Mesenteric fat pad (tissue), 1 donor: ENCODE data around the gene TACC2. TPM values are rescaled to one million over a fixed set of nuclear protein-coding genes. Genes with fewer than 3 reads are reported as not detected.

Source experiments
- DNase-seq: peaks from one replicate; pipeline ENCODE4 v3.0.0-alpha.2; 2020; ENCODE audit warnings: low spot score
- total RNA-seq: library from RNA; stranded (reverse); fragmentation: NEBNext Ultra II Directional; extraction: Animal tissue kit (Norgen Biotek cat#: 25700); gene quantifications from one replicate; pipeline ENCODE4 v1.2.1, GENCODE V29; 2021
- donor health status: DM: yes; HTN: yes; CAD: no.

The TACC2 gene
- total RNA-seq, 1 donor from 2014 or later, result 31.0 TPM

GRCh38 chr10:122164815-122165483, 176.0 kb downstream of the TACC2 start:
- DNase-seq, result no peak

- no peak for DNase-seq
Measured at GRCh38 chr10:122165484-122166276, 176.7 kb downstream of the TACC2 start.

GRCh38 chr10:122168101-122168500, 179.1 kb downstream of the TACC2 start:
- no peak for DNase-seq

GRCh38 chr10:122168598-122169394, 179.8 kb downstream of the TACC2 start:
- no peak for DNase-seq

- DNase-seq, result no peak
Measured at GRCh38 chr10:122170802-122171201, 181.8 kb downstream of the TACC2 start.

GRCh38 chr10:122171302-122172075, 182.5 kb downstream of the TACC2 start:
- DNase-seq, result no peak

- no peak for DNase-seq
Measured at GRCh38 chr10:122172361-122173008, 183.5 kb downstream of the TACC2 start.

- no peak for DNase-seq
Measured at GRCh38 chr10:122173337-122173736, 184.4 kb downstream of the TACC2 start.

GRCh38 chr10:122173766-122174435, 184.9 kb downstream of the TACC2 start:
- no peak for DNase-seq

- no peak for DNase-seq
Measured at GRCh38 chr10:122176232-122177213, 187.6 kb downstream of the TACC2 start.

- DNase-seq, result no peak
Measured at GRCh38 chr10:122178655-122179054, 189.7 kb downstream of the TACC2 start.

- DNase-seq, result no peak
Measured at GRCh38 chr10:122181041-122181732, 192.2 kb downstream of the TACC2 start.

- DNase-seq, result no peak
Measured at GRCh38 chr10:122181876-122182275, 192.9 kb downstream of the TACC2 start.

GRCh38 chr10:122182308-122182707, 193.3 kb downstream of the TACC2 start:
- DNase-seq, result no peak

GRCh38 chr10:122184254-122184653, 195.3 kb downstream of the TACC2 start:
- no peak for DNase-seq

GRCh38 chr10:122185643-122186042, 196.7 kb downstream of the TACC2 start:
- DNase-seq, result no peak

- DNase-seq, result no peak
Measured at GRCh38 chr10:122186816-122187810, 198.2 kb downstream of the TACC2 start.
